RPMI7951 (cell line): Measurements from ENCODE around the gene TNS1. TPM values are rescaled to one million over a fixed set of nuclear protein-coding genes. Genes with fewer than 3 reads are reported as not detected.

Experiments
- DNase-seq: peaks from one replicate; pipeline ENCODE4 v3.0.0-alpha.2; 2012; ENCODE audit warnings: low read depth
- total RNA-seq: library from RNA; depleted of rRNA; stranded (reverse); fragments of >200 nt; shearing (Covaris generic); gene quantifications from 2 replicates; pipeline ENCODE4 v1.2.3, GENCODE V29; 2014

Gene TNS1
- total RNA-seq, 1 experiment from 2014 or later, result 2.5 TPM

- DNase-seq, result peak; percentile 50
These were observed 217.2 kb downstream of the TNS1 start for GRCh38 chr2:217785544-217786045.

GRCh38 chr2:217784996-217785543 lies 217.7 kb downstream of the TNS1 start:
- DNase-seq, result no peak

- DNase-seq, result no peak
These were observed 219.6 kb downstream of the TNS1 start for GRCh38 chr2:217783243-217783642.

GRCh38 chr2:217777906-217778305 lies 224.9 kb downstream of the TNS1 start:
- no peak for DNase-seq

GRCh38 chr2:217776631-217777030 lies 226.2 kb downstream of the TNS1 start:
- DNase-seq, result peak; percentile 15

- no peak for DNase-seq
These were observed 226.8 kb downstream of the TNS1 start for GRCh38 chr2:217775920-217776503.

GRCh38 chr2:217774232-217774631 lies 228.6 kb downstream of the TNS1 start:
- DNase-seq, result no peak

- DNase-seq, result no peak
These were observed 229.3 kb downstream of the TNS1 start for GRCh38 chr2:217773539-217773938.

GRCh38 chr2:217766356-217766755 lies 236.4 kb downstream of the TNS1 start:
- no peak for DNase-seq

- DNase-seq, result no peak
These were observed 241.0 kb downstream of the TNS1 start for GRCh38 chr2:217761645-217762277.

- no peak for DNase-seq
These were observed 242.8 kb downstream of the TNS1 start for GRCh38 chr2:217759991-217760390.

- no peak for DNase-seq
These were observed 245.7 kb downstream of the TNS1 start for GRCh38 chr2:217757108-217757463.

GRCh38 chr2:217756375-217757107 lies 246.3 kb downstream of the TNS1 start:
- DNase-seq, result peak; percentile 52

- DNase-seq, result no peak
These were observed 247.6 kb downstream of the TNS1 start for GRCh38 chr2:217755027-217755745.

- DNase-seq, result peak; percentile 38
These were observed 249.2 kb downstream of the TNS1 start for GRCh38 chr2:217753460-217754200.

GRCh38 chr2:217752714-217753459 lies 249.9 kb downstream of the TNS1 start:
- no peak for DNase-seq

- no peak for DNase-seq
These were observed 250.8 kb downstream of the TNS1 start for GRCh38 chr2:217751952-217752351.

- DNase-seq, result no peak
These were observed 251.6 kb downstream of the TNS1 start for GRCh38 chr2:217751192-217751591.
